Mesenchymal stem cell (in vitro differentiated cells and primary cell): Measurements from ENCODE around the gene KIAA1143.

Source experiments
- DNase-seq: peaks from one replicate; pipeline ENCODE4 v3.0.0-alpha.2; 2013
- H2AFZ ChIP-seq: one replicate; pipeline ENCODE4 v1.6.1; 2013; ENCODE audit warnings: low read depth, mild to moderate bottlenecking, control low read depth, inconsistent platforms, low read length, moderate library complexity
- H2AK5ac ChIP-seq: 2 replicates; pipeline ENCODE4 v1.6.1; 2013; ENCODE audit warnings: low read length, moderate library complexity, mild to moderate bottlenecking, inconsistent platforms; ENCODE audit not compliant: severe bottlenecking
- H2BK120ac ChIP-seq: one replicate; pipeline ENCODE4 v1.6.1; 2013; ENCODE audit warnings: low read depth, mild to moderate bottlenecking, inconsistent platforms, low read length, moderate library complexity
- H2BK12ac ChIP-seq, 2 experiments: one replicate each; pipeline ENCODE4 v1.6.1; 2013; ENCODE audit warnings: inconsistent platforms in 2 of 2, low read length in 2 of 2, mild to moderate bottlenecking in 2 of 2, moderate library complexity in 2 of 2, control low read depth in 1 of 2
- H2BK15ac ChIP-seq: one replicate; pipeline ENCODE4 v1.6.1; 2013; ENCODE audit warnings: mild to moderate bottlenecking, low read depth, inconsistent platforms; ENCODE audit not compliant: poor library complexity, severe bottlenecking
- H2BK5ac ChIP-seq: 2 replicates; pipeline ENCODE4 v1.6.1; 2013; ENCODE audit warnings: low read depth, mild to moderate bottlenecking, low read length, control low read depth, inconsistent platforms; ENCODE audit not compliant: poor library complexity, severe bottlenecking
- H3K14ac ChIP-seq, 2 experiments: one replicate each; pipeline ENCODE4 v1.6.1; 2013; ENCODE audit warnings: inconsistent platforms in 2 of 2, low read length in 2 of 2, control low read depth in 1 of 2, mild to moderate bottlenecking in 1 of 2, moderate library complexity in 1 of 2
- H3K18ac ChIP-seq, 2 experiments: one replicate each; pipeline ENCODE4 v1.6.1; 2013; ENCODE audit warnings: inconsistent platforms in 2 of 2, low read length in 2 of 2, control low read depth in 1 of 2, low read depth in 1 of 2, mild to moderate bottlenecking in 1 of 2
- H3K23ac ChIP-seq, 2 experiments: one replicate each; pipeline ENCODE4 v1.6.1; 2013; ENCODE audit warnings: inconsistent platforms in 2 of 2, low read length in 2 of 2, mild to moderate bottlenecking in 2 of 2, moderate library complexity in 2 of 2, control low read depth in 1 of 2
- H3K27ac ChIP-seq: 2 replicates; pipeline ENCODE4 v1.5.1; 2013; ENCODE audit warnings: mild to moderate bottlenecking, moderate library complexity, low read length, control low read depth, inconsistent platforms; ENCODE audit not compliant: poor library complexity, severe bottlenecking
- H3K27me3 ChIP-seq, 2 experiments: 2 replicates each; pipeline versions ENCODE4 v1.6.1 to v1.7.0; 2013; ENCODE audit warnings: low read length in 2 of 2, mild to moderate bottlenecking in 2 of 2, moderate library complexity in 2 of 2, control low read depth in 1 of 2, inconsistent platforms in 1 of 2; ENCODE audit not compliant: control insufficient read depth in 1 of 2, insufficient read depth in 1 of 2
- H3K36me3 ChIP-seq, 2 experiments: 2 replicates each; pipeline versions ENCODE4 v1.6.1 to v1.7.0; 2013; ENCODE audit warnings: low read length in 2 of 2, control low read depth in 1 of 2, inconsistent platforms in 1 of 2, low read depth in 1 of 2, mild to moderate bottlenecking in 1 of 2; ENCODE audit not compliant: insufficient read depth in 2 of 2, control insufficient read depth in 1 of 2
- H3K4ac ChIP-seq, 2 experiments: one replicate each; pipeline ENCODE4 v1.6.1; 2013; ENCODE audit warnings: inconsistent platforms in 2 of 2, low read length in 2 of 2, mild to moderate bottlenecking in 2 of 2, moderate library complexity in 2 of 2, control low read depth in 1 of 2, low read depth in 1 of 2
- H3K4me1 ChIP-seq: 2 replicates; pipeline ENCODE4 v1.6.1; 2013; ENCODE audit warnings: low read depth, low read length, control low read depth; ENCODE audit not compliant: control insufficient read depth, insufficient read depth
- H3K4me2 ChIP-seq: 2 replicates; pipeline ENCODE4 v1.6.1; 2013; ENCODE audit warnings: low read length, mild to moderate bottlenecking, inconsistent platforms; ENCODE audit not compliant: poor library complexity, severe bottlenecking
- H3K4me3 ChIP-seq, 2 experiments: 2 replicates each; pipeline versions ENCODE4 v1.5.1 to v1.7.0; 2013; ENCODE audit warnings: low read length in 2 of 2, mild to moderate bottlenecking in 2 of 2, control low read depth in 1 of 2, low read depth in 1 of 2; ENCODE audit not compliant: insufficient read depth in 1 of 2
- H3K79me1 ChIP-seq: replicated peaks from 2 replicates; pipeline ENCODE4 v1.6.1; 2013; ENCODE audit warnings: mild to moderate bottlenecking, control low read depth, low read length, inconsistent platforms; ENCODE audit not compliant: poor library complexity, severe bottlenecking
- H3K9ac ChIP-seq: 2 replicates; pipeline ENCODE4 v1.7.0; 2013; ENCODE audit warnings: mild to moderate bottlenecking, low read length, moderate library complexity
- H3K9me3 ChIP-seq: 2 replicates; pipeline ENCODE4 v1.7.0; 2013; ENCODE audit warnings: mild to moderate bottlenecking, low read length; ENCODE audit not compliant: control insufficient read depth
- H4K8ac ChIP-seq: one replicate; pipeline ENCODE4 v1.6.1; 2013; ENCODE audit warnings: inconsistent platforms, mild to moderate bottlenecking, low read length, moderate library complexity
- H4K91ac ChIP-seq: one replicate; pipeline ENCODE4 v1.6.1; 2013; ENCODE audit warnings: mild to moderate bottlenecking, low read length, inconsistent platforms
- WGBS: methylation state at CpG from one replicate; pipeline ENCODE4 v1.1.7; 2013; ENCODE audit warnings: mixed read lengths; 5-methylcytosine and 5-hydroxymethylcytosine counted together

KIAA1143 gene

GRCh38 chr3:44764248-44764647 is 2.8 kb upstream of the KIAA1143 start:
- Histone ChIP-seq H3K27ac (no peak overlapping the region), H2BK5ac (no peak overlapping the region), H3K4me3 (no peak overlapping the region), H4K91ac (no peak overlapping the region), H3K79me1 (peaks cover 37% of the 10 kb centered on the region), H3K27me3 (no peaks in the 10 kb centered on the region), H3K9ac (no peak overlapping the region), H2BK12ac (no peak overlapping the region), H3K4me2 (no peak overlapping the region), H3K23ac (no peak overlapping the region), H2BK15ac (no peak overlapping the region), H2AFZ (no peak overlapping the region), H3K9me3 (peaks cover 14% of the 10 kb centered on the region), H3K36me3 (peaks cover 0 to 2% of the 10 kb centered on the region in 2 experiments), H4K8ac (no peak overlapping the region), H2AK5ac (no peak overlapping the region), H3K14ac (no peak overlapping the region), H3K4me1 (peaks cover 2% of the 10 kb centered on the region), H3K18ac (no peak overlapping the region), H2BK120ac (no peak overlapping the region), H3K4ac (no peak overlapping the region)
- no peak for DNase-seq

GRCh38 chr3:44762690-44763089 is 1.3 kb upstream of the KIAA1143 start:
- Histone ChIP-seq H3K23ac (no peak overlapping the region), H3K18ac (no peak overlapping the region), H3K14ac (no peak overlapping the region), H4K91ac (no peak overlapping the region), H3K36me3 (peaks cover 3 to 18% of the 10 kb centered on the region in 2 experiments), H2AK5ac (no peak overlapping the region), H3K4me1 (peaks cover 2% of the 10 kb centered on the region), H3K27ac (no peak overlapping the region), H2BK15ac (no peak overlapping the region), H3K4ac (no peak overlapping the region), H2BK120ac (no peak overlapping the region), H3K4me3 (peak overlapping the region in 1 of 2 experiments; percentile 94), H3K27me3 (no peaks in the 10 kb centered on the region), H2BK12ac (no peak overlapping the region), H4K8ac (no peak overlapping the region), H3K9me3 (peaks cover 17% of the 10 kb centered on the region), H3K79me1 (peaks cover 32% of the 10 kb centered on the region), H3K9ac (peak overlapping the region; percentile 96), H2BK5ac (no peak overlapping the region), H2AFZ (no peak overlapping the region), H3K4me2 (peak overlapping the region; percentile 60)
- WGBS, result no CpG with 5 or more reads among the region's 5 CpGs
- no peak for DNase-seq

- H3K23ac ChIP-seq, result no peak overlapping the region
- H2BK120ac ChIP-seq, result no peak overlapping the region
- peak overlapping the region; percentile 70 for H3K4me2 ChIP-seq
- H3K27me3 ChIP-seq, result no peaks in the 10 kb centered on the region
- H2AFZ ChIP-seq, result peak overlapping the region; percentile 87
- H2BK5ac ChIP-seq, result no peak overlapping the region
- H2AK5ac ChIP-seq, result no peak overlapping the region
- peaks cover 3 to 22% of the 10 kb centered on the region in 2 experiments for H3K36me3 ChIP-seq
- no peak overlapping the region for H4K91ac ChIP-seq
- H3K4me1 ChIP-seq, result peaks cover 2% of the 10 kb centered on the region
- H3K9me3 ChIP-seq, result peaks cover 21% of the 10 kb centered on the region
- no peak overlapping the region for H4K8ac ChIP-seq
- H3K9ac ChIP-seq, result peak overlapping the region; percentile 96
- H3K4ac ChIP-seq, result no peak overlapping the region
- H2BK12ac ChIP-seq, result no peak overlapping the region
- H3K79me1 ChIP-seq, result peaks cover 35% of the 10 kb centered on the region
- no peak overlapping the region for H2BK15ac ChIP-seq
- under 1% methylated on average over 5 of the region's 9 CpGs for WGBS
- DNase-seq, result no peak
- H3K27ac ChIP-seq, result no peak overlapping the region
- H3K4me3 ChIP-seq, result peak overlapping the region; percentile 69 to 94
- H3K18ac ChIP-seq, result peak overlapping the region in 1 of 2 experiments; percentile 13
- H3K14ac ChIP-seq, result no peak overlapping the region
Observed at GRCh38 chr3:44762170-44762677, 805 bp upstream of the KIAA1143 start.

GRCh38 chr3:44761101-44761423 is 357 bp downstream of the KIAA1143 start:
- H2BK12ac ChIP-seq, result no peak overlapping the region
- no peak overlapping the region for H2BK120ac ChIP-seq
- peaks cover 2% of the 10 kb centered on the region for H3K4me1 ChIP-seq
- H2AFZ ChIP-seq, result peak overlapping the region; percentile 83
- peak overlapping the region in 1 of 2 experiments; percentile 41 for H3K14ac ChIP-seq
- H2AK5ac ChIP-seq, result no peak overlapping the region
- peak overlapping the region; percentile 69 to 94 for H3K4me3 ChIP-seq
- peak overlapping the region; percentile 38 for H3K27ac ChIP-seq
- peak overlapping the region; percentile 80 for H2BK15ac ChIP-seq
- DNase-seq, result no peak
- H2BK5ac ChIP-seq, result no peak overlapping the region
- H3K9ac ChIP-seq, result peak overlapping the region; percentile 96
- no peaks in the 10 kb centered on the region for H3K27me3 ChIP-seq
- H3K4me2 ChIP-seq, result peak overlapping the region; percentile 70
- H3K23ac ChIP-seq, result no peak overlapping the region
- 10% methylated on average over 14 of the region's 15 CpGs for WGBS
- peak overlapping the region in 1 of 2 experiments; percentile 56 for H3K4ac ChIP-seq
- H3K9me3 ChIP-seq, result peaks cover 29% of the 10 kb centered on the region
- peak overlapping the region; percentile 59 to 78 for H3K18ac ChIP-seq
- H4K91ac ChIP-seq, result no peak overlapping the region
- peak overlapping the region; percentile 90 for H4K8ac ChIP-seq
- H3K36me3 ChIP-seq, result peaks cover 6 to 22% of the 10 kb centered on the region in 2 experiments
- peaks cover 37% of the 10 kb centered on the region for H3K79me1 ChIP-seq
